HK-2 (cell line): ENCODE results near the gene ELAC2.

ENCODE experiments used
- DNase-seq: peaks from one replicate; pipeline ENCODE4 v3.0.0-alpha.2; 2018; ENCODE audit not compliant: unreplicated experiment

The ELAC2 gene

DNA sequence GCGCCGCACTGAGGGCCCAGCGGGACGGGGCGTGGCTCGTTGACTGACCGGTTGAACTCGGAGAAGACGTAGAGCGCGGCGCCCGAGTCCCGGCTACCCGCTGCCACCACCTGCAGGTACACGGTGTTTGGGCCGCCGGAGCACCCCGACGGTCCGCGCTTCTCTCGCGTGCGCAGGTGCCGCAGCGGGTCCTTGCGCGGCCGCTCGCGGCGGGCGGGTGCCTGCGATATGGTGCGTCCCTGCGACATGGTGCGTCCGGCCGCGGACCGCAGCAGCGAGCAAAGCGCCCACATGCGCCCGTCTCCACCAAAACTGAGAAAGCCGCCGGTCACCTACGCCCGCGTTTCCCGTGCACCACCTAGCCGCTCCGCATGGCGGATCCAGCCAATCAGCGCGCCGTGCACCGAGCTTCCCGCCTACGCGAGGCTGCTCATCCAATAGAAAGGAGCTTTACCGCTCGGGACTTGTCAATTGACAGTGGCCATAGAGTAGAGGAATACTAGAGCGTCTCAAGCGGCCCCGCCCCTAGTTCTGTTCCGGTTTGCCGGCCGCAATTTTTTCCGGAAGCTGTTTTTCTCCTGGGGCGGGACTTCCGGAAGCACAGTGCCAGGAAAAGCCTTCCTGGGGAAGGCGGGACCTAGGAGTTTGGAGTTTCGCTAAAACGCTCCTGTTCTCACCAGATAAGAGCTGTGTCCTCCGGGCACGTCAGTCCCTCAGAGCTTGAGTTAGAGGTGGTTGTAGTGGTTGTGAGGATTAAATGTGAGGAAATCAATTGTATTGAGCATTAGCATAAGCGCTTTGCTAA lies at the start of gene ELAC2:
ELAC2 (minus strand) TSS at position 373 of the 805 bp plus-strand sequence; CDS start at position 293, 80 bp downstream.
- peak; percentile 97 for DNase-seq

GRCh38 chr17:13065032-13065431 lies 47.2 kb upstream of the ELAC2 start:
- DNase-seq, result no peak

DNA sequence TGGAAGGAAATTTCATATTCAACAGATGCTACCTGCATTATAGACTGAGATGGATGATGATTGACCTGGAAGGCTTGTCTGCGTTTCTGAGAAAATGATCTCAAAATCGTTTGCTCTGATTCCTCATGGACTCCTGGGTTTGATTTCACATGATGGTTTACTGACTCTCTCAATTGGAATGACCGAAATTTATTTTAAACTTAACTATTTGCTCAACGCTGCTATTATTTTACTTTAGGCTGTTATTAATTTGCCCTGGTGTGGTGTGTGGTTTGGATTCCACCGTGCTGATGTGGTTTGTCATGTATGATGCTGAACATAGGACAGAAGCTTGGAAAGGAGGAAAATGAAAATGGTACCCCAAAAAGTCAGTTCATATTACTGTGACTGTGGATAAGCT lies 37.3 kb upstream of the ELAC2 start:
- no peak for DNase-seq

- no peak for DNase-seq
These were observed 36.8 kb upstream of the ELAC2 start for GRCh38 chr17:13054666-13055065.

DNA sequence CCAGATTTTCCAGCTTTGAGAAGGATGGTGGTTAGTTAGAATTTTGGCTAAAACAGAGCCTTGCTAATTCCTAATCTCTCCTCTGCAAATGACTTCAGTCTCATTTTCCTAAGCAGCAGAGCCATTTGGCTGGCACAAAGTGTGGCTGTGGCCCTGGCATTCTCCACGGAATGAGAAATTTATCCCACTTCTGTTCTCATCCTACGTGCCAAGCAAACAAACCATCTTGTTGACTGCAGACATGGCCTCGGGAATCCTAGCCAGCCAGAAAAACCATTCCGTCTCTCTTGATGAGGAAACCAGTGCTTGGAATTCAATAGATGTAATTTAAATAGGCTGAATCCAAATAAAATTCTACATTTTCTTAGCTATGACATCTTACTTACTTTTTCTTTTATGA lies 34.1 kb upstream of the ELAC2 start:
- no peak for DNase-seq

- DNase-seq, result no peak
These were observed 29.3 kb upstream of the ELAC2 start for GRCh38 chr17:13047011-13047606.

DNA sequence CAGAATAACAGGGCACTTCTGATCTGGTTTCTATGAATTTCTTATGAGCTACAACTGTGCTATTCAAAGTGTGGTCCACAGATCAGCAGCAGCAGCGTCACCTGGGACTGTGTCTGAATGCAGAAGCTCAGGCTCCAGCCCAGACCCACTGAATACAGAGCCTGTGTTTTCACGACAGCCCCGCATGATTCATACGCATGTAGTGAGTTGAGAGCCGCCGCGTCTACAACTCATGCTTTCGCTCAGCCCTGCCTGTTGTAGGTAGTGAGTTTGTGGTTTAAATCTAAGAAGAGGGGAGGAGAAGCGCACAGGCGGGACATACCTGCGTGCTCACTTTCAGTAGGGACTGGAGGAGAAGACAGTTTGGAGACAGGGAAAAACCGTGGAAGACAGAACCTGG lies 28.5 kb upstream of the ELAC2 start:
- no peak for DNase-seq

- DNase-seq, result no peak
These were observed 26.8 kb upstream of the ELAC2 start for GRCh38 chr17:13044572-13045065.

GRCh38 chr17:13038931-13039665 lies 21.3 kb upstream of the ELAC2 start:
- no peak for DNase-seq

GRCh38 chr17:13036751-13037150 lies 18.9 kb upstream of the ELAC2 start:
- no peak for DNase-seq

DNA sequence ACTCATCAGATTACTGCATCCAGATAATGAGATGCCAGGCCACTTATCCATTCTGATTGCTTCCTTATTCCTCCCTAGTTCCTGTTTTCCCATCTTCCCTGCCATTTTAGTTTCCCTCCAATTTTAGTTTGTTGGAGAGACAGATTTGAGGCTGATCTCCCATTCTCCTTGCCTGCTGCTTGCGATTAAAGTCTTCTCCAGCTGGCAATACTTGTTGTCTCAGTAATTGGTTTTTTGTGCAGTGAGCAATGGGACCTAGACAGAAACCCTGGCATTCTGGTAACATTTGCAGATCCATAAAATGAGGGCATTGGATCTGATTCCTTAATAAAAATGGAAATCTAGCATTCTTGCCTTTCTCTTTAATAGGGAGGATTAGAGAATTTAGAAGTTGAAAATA lies 17.6 kb upstream of the ELAC2 start:
- no peak for DNase-seq

- peak; percentile 46 for DNase-seq
These were observed 14.0 kb upstream of the ELAC2 start for GRCh38 chr17:13031718-13032350.

DNA sequence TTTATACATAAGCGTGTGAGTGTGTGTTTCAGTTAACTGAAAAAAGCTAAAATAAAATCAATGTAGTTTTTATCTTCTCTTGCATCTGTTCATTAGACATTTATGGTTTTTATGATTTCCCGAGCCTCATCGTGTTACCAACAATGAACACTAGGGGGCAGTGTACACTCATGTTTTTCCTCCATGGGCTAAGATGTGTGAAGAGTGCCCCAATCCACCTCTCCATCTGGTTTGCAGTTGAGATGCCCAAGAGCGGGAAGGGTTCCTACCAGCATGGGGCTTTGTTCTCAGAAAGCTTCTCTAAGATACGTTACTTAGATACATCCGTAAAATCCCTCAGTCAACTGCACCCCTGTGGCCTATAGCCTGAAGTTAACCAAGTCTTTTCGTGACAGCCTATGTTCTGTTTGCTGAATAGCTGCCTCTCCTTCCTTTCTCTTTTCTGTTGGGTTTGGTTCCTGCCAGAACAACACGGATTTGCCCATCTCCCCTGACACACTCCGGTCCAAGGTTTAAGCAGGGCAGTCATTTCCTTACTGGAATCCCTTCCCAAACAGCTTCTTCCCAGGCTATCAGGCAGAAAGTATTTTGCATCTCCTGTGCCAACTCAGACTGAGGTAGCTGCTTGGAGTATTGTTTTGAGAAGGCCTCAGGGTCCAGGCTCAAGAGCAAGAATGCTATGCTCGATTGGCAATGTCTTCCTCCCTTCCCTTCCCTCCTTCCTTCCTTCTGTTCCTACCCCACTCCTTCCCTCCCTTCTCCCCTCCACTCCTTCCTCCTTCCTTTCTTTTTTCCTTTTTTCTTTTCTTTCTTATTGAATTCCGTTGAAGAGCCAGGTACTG lies 12.9 kb upstream of the ELAC2 start:
- peak; percentile 45 for DNase-seq

GRCh38 chr17:13030056-13030455 lies 12.2 kb upstream of the ELAC2 start:
- no peak for DNase-seq

DNA sequence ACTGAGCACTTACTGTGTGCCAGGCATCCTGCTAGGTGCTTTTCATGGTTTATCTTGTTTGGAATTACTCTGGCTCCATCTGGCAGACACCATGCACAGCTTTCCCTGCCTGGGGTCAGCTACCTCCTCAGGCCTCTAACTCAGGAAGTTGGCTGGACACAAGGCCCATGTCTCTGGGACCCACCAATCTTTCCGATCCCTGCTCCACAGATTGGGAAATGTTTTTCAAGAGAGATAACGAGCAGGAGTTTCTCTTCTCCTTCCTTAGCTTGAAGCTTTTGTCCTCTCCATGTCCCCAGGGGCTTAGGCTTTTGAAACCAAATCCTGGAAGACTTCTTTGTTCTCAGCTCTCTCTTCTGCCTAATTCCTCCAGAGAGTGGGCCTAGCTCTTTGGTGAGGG lies 11.5 kb upstream of the ELAC2 start:
- no peak for DNase-seq

GRCh38 chr17:13027246-13027645 lies 9.4 kb upstream of the ELAC2 start:
- DNase-seq, result no peak

GRCh38 chr17:13025687-13026086 lies 7.9 kb upstream of the ELAC2 start:
- DNase-seq, result no peak

GRCh38 chr17:13025258-13025627 lies 7.4 kb upstream of the ELAC2 start:
- DNase-seq, result no peak

- DNase-seq, result peak; percentile 70
These were observed 6.9 kb upstream of the ELAC2 start for GRCh38 chr17:13024526-13025257.

GRCh38 chr17:13024016-13024415 lies 6.2 kb upstream of the ELAC2 start:
- no peak for DNase-seq
